ENCODE measurements around the gene NOXA1.

- no peak for TF ChIP-seq CTCF (conservative IDR thresholded peaks at IDR 0.05; ENCODE audit: low read depth, low read length)
- no peak for TF ChIP-seq EZH2 (IDR thresholded peaks at IDR 0.05; ENCODE audit: borderline replicate concordance, low read depth, low read length, poor library complexity, severe bottlenecking)
Observed at GRCh38 chr9:137375321-137376058, 47.7 kb upstream of the NOXA1 start.
